Liver (tissue), 9 donors: ENCODE measurements around the gene PLA2G3. TPM values are rescaled to one million over a fixed set of nuclear protein-coding genes. Genes with fewer than 3 reads are reported as not detected.
"Not testable (repeated sequence)": the region's sequence is repeated elsewhere in the genome, so short reads cannot be mapped to it uniquely, and the experiment has no call there.

ENCODE experiments used
- DNase-seq: peaks from one replicate; pipeline ENCODE4 v3.0.0-alpha.2; 2017; ENCODE audit warnings: low spot score
- H3K27ac ChIP-seq, 2 donors: one replicate each; pipeline ENCODE4 v1.7.0; 2013; ENCODE audit warnings: inconsistent platforms in 2 of 2, low read length in 2 of 2, control low read depth in 1 of 2, low read depth in 1 of 2, mild to moderate bottlenecking in 1 of 2
- H3K27me3 ChIP-seq, 4 donors: one replicate each; pipeline versions ENCODE4 v1.6.1 to v1.7.0; 2013; ENCODE audit warnings: low read length in 3 of 4, inconsistent platforms in 1 of 4, mild to moderate bottlenecking in 1 of 4, moderate library complexity in 1 of 4; ENCODE audit not compliant: control insufficient read depth in 4 of 4, insufficient read depth in 4 of 4
- H3K36me3 ChIP-seq, 4 donors: one replicate each; pipeline versions ENCODE4 v1.6.1 to v1.7.0; 2013; ENCODE audit warnings: low read length in 3 of 4, mild to moderate bottlenecking in 3 of 4, low read depth in 1 of 4, moderate library complexity in 1 of 4; ENCODE audit not compliant: control insufficient read depth in 4 of 4, insufficient read depth in 3 of 4
- H3K4me1 ChIP-seq, 4 donors: one replicate each; pipeline versions ENCODE4 v1.6.1 to v1.7.0; 2013; ENCODE audit warnings: low read length in 3 of 4, mild to moderate bottlenecking in 3 of 4, moderate library complexity in 1 of 4; ENCODE audit not compliant: control insufficient read depth in 4 of 4, insufficient read depth in 4 of 4
- H3K4me3 ChIP-seq, 3 donors: one replicate each; pipeline versions ENCODE4 v1.6.1 to v1.7.0; 2013; ENCODE audit warnings: low read length in 3 of 3, control low read depth in 1 of 3, low read depth in 1 of 3, mild to moderate bottlenecking in 1 of 3
- H3K9ac ChIP-seq, 2 donors: one replicate each; pipeline ENCODE4 v1.7.0; 2013; ENCODE audit warnings: low read length in 2 of 2, mild to moderate bottlenecking in 2 of 2, moderate library complexity in 2 of 2, control low read depth in 1 of 2, low read depth in 1 of 2
- H3K9me3 ChIP-seq, 4 donors: one replicate each; pipeline versions ENCODE4 v1.6.1 to v1.7.0; 2013; ENCODE audit warnings: low read length in 3 of 4; ENCODE audit not compliant: control insufficient read depth in 4 of 4
- EGR1 ChIP-seq, 2 donors: IDR thresholded peaks; 2 replicates each; pipeline ENCODE4 v1.6.1; 2016 to 2018; ENCODE audit warnings: antibody characterized with exemption in 2 of 2, low read depth in 2 of 2
- FOXA1 ChIP-seq: IDR thresholded peaks from 2 replicates; pipeline ENCODE4 v1.6.1; 2016; ENCODE audit warnings: antibody characterized with exemption
- FOXA2 ChIP-seq: IDR thresholded peaks from 2 replicates; pipeline ENCODE4 v1.6.1; 2016; ENCODE audit warnings: antibody characterized with exemption
- GABPA ChIP-seq, 2 donors: IDR thresholded peaks in 1 of 2; conservative IDR thresholded peaks in 1 of 2; 2 replicates each; pipeline ENCODE4 v1.6.1; 2016; ENCODE audit warnings: antibody characterized with exemption in 2 of 2, mild to moderate bottlenecking in 1 of 2, moderate library complexity in 1 of 2
- HNF4A ChIP-seq, 2 donors: conservative IDR thresholded peaks; 2 replicates each; pipeline ENCODE4 v1.6.1; 2016; ENCODE audit warnings: antibody characterized with exemption in 2 of 2, mild to moderate bottlenecking in 2 of 2
- HNF4G ChIP-seq: IDR thresholded peaks from 2 replicates; pipeline ENCODE4 v1.6.1; 2016; ENCODE audit warnings: antibody characterized with exemption
- JUND ChIP-seq, 2 donors: IDR thresholded peaks; 2 replicates each; pipeline ENCODE4 v1.6.1; 2016; ENCODE audit warnings: antibody characterized with exemption in 2 of 2
- NR2F2 ChIP-seq: IDR thresholded peaks from 2 replicates; pipeline ENCODE4 v1.6.1; 2016; ENCODE audit warnings: antibody characterized with exemption
- RAD21 ChIP-seq, 2 donors: IDR thresholded peaks; 2 replicates each; pipeline ENCODE4 v1.6.1; 2016; ENCODE audit warnings: antibody characterized with exemption in 2 of 2, mild to moderate bottlenecking in 2 of 2
- RXRA ChIP-seq, 2 donors: IDR thresholded peaks; 2 replicates each; pipeline ENCODE4 v1.6.1; 2017 to 2018; ENCODE audit warnings: antibody characterized with exemption in 2 of 2, mild to moderate bottlenecking in 1 of 2
- SP1 ChIP-seq: IDR thresholded peaks from 2 replicates; pipeline ENCODE4 v1.6.1; 2018; ENCODE audit warnings: antibody characterized with exemption, mild to moderate bottlenecking
- TAF1 ChIP-seq: conservative IDR thresholded peaks from 2 replicates; pipeline ENCODE4 v1.6.1; 2016; ENCODE audit warnings: antibody characterized with exemption, mild to moderate bottlenecking
- YY1 ChIP-seq: IDR thresholded peaks from 2 replicates; pipeline ENCODE4 v1.6.1; 2016; ENCODE audit warnings: antibody characterized with exemption, mild to moderate bottlenecking
- WGBS: extraction: QIAGEN DNeasy Blood & Tissue Kit; methylation state at CpG from one replicate; pipeline ENCODE4 v1.1.7; 2013; 5-methylcytosine and 5-hydroxymethylcytosine counted together
- polyA plus RNA-seq, 2 donors: library from polyadenylated mRNA; stranded (reverse) in 1 of 2; unstranded in 1 of 2; fragments of 200-250 nt in 1 of 2; fragments of >200 nt in 1 of 2; fragmentation: Nextera tagmentation in 1 of 2; extraction: Ambion mirVana in 1 of 2; gene quantifications; one replicate each; pipeline versions ENCODE4 v1.2.1 to v1.2.3, GENCODE V29; 2013 to 2015
- total RNA-seq, 2 donors: library from RNA; depleted of rRNA; stranded (reverse); fragments of >200 nt; gene quantifications; one replicate each; pipeline ENCODE4 v1.2.3, GENCODE V29; 2014
- TF ChIP-seq, protein P1 (sequence below): IDR thresholded peaks from 2 replicates; pipeline ENCODE4 v1.6.1; 2016; ENCODE audit warnings: antibody characterized with exemption, mild to moderate bottlenecking
- TF ChIP-seq, protein P2 (sequence below): IDR thresholded peaks from 2 replicates; pipeline ENCODE4 v1.6.1; 2016; ENCODE audit warnings: antibody characterized with exemption
- TF ChIP-seq, protein P3 (sequence below): IDR thresholded peaks from 2 replicates; pipeline ENCODE4 v1.6.1; 2016; ENCODE audit warnings: antibody characterized with exemption
- TF ChIP-seq, protein P4 (sequence below): IDR thresholded peaks from 2 replicates; pipeline ENCODE4 v1.6.1; 2016; ENCODE audit warnings: antibody characterized with exemption
- TF ChIP-seq, protein P5 (sequence below): fragments of 150-350 bp; IDR thresholded peaks from 2 replicates; pipeline ENCODE4 v1.5.1; 2017; ENCODE audit warnings: improper control_type of control experiment, low read depth, low read length; ENCODE audit not compliant: missing input control
- donor health status: healthy.
- donor health status: healthy.
- donor health status: healthy.
- donor health status: healthy.
- donor health status: healthy.

PLA2G3 gene
- total and polyA plus RNA-seq, 4 donors = not detected

DNA sequence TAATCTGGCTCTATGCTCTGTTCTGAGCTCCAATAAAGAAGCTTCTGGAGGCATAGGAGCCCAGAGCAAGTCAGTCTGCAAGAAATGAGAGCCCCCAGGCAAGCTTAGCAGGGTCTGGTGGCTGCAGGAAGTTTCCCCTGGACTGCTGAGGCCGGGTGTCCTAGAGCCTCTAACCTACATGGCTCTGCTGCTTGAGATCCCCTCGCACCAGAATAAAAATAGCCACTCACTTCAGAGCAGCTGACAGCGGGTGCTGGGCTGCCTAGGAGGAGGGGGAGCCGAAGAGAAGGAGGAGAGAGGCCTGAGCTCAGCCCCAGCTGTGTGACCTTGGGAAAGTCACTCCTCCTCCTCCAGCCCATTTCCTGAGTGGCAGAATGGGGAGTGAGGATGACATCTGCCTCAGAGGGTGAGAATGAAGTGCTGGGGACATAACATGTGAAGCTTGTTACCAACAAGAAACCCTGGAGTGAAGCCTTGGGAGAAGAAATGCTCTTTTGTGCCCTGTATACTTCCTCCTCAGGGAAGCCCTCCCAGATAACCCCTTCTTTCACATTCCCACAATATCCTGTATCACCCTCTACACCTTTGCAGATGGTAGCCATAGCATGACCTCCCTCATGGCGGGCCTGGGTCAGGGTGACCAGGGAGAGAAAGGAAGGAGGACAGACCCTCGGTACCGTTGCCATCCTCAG, 21.1 kb downstream of the PLA2G3 start (continued):
- TF ChIP-seq, protein P1, sequence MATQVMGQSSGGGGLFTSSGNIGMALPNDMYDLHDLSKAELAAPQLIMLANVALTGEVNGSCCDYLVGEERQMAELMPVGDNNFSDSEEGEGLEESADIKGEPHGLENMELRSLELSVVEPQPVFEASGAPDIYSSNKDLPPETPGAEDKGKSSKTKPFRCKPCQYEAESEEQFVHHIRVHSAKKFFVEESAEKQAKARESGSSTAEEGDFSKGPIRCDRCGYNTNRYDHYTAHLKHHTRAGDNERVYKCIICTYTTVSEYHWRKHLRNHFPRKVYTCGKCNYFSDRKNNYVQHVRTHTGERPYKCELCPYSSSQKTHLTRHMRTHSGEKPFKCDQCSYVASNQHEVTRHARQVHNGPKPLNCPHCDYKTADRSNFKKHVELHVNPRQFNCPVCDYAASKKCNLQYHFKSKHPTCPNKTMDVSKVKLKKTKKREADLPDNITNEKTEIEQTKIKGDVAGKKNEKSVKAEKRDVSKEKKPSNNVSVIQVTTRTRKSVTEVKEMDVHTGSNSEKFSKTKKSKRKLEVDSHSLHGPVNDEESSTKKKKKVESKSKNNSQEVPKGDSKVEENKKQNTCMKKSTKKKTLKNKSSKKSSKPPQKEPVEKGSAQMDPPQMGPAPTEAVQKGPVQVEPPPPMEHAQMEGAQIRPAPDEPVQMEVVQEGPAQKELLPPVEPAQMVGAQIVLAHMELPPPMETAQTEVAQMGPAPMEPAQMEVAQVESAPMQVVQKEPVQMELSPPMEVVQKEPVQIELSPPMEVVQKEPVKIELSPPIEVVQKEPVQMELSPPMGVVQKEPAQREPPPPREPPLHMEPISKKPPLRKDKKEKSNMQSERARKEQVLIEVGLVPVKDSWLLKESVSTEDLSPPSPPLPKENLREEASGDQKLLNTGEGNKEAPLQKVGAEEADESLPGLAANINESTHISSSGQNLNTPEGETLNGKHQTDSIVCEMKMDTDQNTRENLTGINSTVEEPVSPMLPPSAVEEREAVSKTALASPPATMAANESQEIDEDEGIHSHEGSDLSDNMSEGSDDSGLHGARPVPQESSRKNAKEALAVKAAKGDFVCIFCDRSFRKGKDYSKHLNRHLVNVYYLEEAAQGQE = no peak
- no peak for TF ChIP-seq GABPA (IDR thresholded peaks at IDR 0.05 in 1 of 2, conservative IDR thresholded peaks at IDR 0.05 in 1 of 2)
- no peak for TF ChIP-seq SP1
- no peak for TF ChIP-seq YY1
- no peak for TF ChIP-seq EGR1 (IDR thresholded peaks at IDR 0.05; ENCODE audit: low read depth in 2 of 2)
- no peak for TF ChIP-seq FOXA2
- TF ChIP-seq JUND (IDR thresholded peaks at IDR 0.05) = no peak
- no peak for TF ChIP-seq RAD21 (IDR thresholded peaks at IDR 0.05)

DNA sequence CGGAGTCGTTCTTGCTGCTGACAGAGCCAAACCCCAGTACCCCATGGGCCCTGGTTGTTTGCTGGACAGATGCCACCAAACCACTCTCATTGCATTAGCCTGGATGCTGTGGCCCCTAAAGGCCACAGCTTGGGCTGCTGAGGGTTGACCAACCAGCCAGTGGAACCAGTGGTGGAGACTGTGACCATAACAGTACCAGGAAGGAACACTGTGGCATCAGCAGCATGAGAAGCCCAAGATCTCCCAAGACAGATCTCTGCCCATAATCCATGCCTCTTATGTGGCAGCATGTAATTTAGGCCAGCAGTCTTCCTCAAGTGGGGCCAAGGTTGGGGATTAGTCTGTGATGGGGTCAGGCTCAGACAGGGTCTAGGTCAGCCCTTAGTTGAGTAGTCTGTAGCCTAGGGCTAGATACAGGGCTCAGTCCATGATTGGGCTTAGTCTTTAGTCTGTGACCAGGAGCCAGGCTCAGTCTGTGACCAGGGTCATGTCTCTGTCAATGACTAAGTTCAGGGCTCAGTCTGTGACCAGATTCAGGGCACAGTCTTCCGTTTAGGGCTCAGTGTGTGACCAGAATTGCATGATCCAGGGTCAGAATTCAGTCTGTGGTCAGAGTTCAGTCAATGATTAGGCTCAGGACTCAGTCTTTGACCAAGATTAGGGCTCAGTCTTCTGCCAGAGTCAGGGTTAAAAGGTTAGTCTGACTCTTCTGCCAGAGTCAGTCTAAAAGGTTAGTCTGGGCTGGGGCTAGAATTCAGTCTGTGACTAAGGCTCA, 22.1 kb downstream of the PLA2G3 start:
- TF ChIP-seq HNF4A (conservative IDR thresholded peaks at IDR 0.05) (no peak), RXRA (IDR thresholded peaks at IDR 0.05) (no peak), EGR1 (IDR thresholded peaks at IDR 0.05; ENCODE audit: low read depth in 2 of 2) (no peak), NR2F2 (no peak), HNF4G (no peak), FOXA1 (no peak), SP1 (no peak), FOXA2 (no peak), TAF1 (no peak), RAD21 (IDR thresholded peaks at IDR 0.05) (no peak), YY1 (no peak), JUND (IDR thresholded peaks at IDR 0.05) (no peak), GABPA (IDR thresholded peaks at IDR 0.05 in 1 of 2, conservative IDR thresholded peaks at IDR 0.05 in 1 of 2) (no peak)
- TF ChIP-seq, protein P2, sequence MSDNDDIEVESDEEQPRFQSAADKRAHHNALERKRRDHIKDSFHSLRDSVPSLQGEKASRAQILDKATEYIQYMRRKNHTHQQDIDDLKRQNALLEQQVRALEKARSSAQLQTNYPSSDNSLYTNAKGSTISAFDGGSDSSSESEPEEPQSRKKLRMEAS = no peak
- TF ChIP-seq, protein P1 = no peak
- TF ChIP-seq, protein P3, sequence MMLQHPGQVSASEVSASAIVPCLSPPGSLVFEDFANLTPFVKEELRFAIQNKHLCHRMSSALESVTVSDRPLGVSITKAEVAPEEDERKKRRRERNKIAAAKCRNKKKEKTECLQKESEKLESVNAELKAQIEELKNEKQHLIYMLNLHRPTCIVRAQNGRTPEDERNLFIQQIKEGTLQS = no peak
- TF ChIP-seq, protein P4, sequence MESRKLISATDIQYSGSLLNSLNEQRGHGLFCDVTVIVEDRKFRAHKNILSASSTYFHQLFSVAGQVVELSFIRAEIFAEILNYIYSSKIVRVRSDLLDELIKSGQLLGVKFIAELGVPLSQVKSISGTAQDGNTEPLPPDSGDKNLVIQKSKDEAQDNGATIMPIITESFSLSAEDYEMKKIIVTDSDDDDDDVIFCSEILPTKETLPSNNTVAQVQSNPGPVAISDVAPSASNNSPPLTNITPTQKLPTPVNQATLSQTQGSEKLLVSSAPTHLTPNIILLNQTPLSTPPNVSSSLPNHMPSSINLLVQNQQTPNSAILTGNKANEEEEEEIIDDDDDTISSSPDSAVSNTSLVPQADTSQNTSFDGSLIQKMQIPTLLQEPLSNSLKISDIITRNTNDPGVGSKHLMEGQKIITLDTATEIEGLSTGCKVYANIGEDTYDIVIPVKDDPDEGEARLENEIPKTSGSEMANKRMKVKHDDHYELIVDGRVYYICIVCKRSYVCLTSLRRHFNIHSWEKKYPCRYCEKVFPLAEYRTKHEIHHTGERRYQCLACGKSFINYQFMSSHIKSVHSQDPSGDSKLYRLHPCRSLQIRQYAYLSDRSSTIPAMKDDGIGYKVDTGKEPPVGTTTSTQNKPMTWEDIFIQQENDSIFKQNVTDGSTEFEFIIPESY = no peak
- TF ChIP-seq, protein P5, sequence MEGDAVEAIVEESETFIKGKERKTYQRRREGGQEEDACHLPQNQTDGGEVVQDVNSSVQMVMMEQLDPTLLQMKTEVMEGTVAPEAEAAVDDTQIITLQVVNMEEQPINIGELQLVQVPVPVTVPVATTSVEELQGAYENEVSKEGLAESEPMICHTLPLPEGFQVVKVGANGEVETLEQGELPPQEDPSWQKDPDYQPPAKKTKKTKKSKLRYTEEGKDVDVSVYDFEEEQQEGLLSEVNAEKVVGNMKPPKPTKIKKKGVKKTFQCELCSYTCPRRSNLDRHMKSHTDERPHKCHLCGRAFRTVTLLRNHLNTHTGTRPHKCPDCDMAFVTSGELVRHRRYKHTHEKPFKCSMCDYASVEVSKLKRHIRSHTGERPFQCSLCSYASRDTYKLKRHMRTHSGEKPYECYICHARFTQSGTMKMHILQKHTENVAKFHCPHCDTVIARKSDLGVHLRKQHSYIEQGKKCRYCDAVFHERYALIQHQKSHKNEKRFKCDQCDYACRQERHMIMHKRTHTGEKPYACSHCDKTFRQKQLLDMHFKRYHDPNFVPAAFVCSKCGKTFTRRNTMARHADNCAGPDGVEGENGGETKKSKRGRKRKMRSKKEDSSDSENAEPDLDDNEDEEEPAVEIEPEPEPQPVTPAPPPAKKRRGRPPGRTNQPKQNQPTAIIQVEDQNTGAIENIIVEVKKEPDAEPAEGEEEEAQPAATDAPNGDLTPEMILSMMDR = no peak
- no peak overlapping the region for H3K9ac ChIP-seq
- no peaks in the 10 kb centered on the region for H3K9me3 ChIP-seq
- peaks cover 0 to 9% (median 3%) of the 10 kb centered on the region in 4 donors for H3K4me1 ChIP-seq
- no peak for DNase-seq
- H3K4me3 ChIP-seq = no peak overlapping the region
- no peaks in the 10 kb centered on the region for H3K36me3 ChIP-seq
- H3K27ac ChIP-seq = no peak overlapping the region
- H3K27me3 ChIP-seq = no peaks in the 10 kb centered on the region
- 81% methylated on average over 3 of the region's 3 CpGs for WGBS

DNA sequence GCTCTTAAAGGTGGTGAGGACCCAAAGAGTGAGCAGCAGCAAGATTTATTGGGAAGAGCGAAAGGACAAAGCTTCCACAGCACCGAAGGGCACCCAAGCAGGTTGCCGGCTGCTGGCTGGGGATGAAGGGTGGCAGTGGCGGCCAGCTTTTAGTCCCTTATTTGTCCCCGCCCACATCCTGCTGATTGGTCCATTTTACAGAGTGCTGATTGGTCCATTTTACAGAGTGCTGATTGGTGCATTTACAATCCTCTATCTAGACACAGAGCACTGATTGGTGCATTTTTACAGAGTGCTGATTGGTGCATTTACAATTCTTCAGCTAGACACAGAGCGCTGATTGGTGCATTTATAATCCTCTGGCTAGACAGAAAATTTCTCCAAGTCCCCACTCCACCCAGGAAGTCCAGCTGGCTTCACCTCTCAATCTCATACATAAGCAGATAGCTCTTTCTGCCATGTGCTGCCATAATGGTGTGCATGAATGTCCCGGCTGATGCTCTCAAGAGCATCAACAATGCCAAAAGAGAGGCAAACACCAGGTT, 27.7 kb downstream of the PLA2G3 start:
- H3K4me1 ChIP-seq, H3K9me3 ChIP-seq, H3K27me3 ChIP-seq, H3K9ac ChIP-seq, H3K27ac ChIP-seq, DNase-seq, H3K36me3 ChIP-seq, H3K4me3 ChIP-seq: not testable (repeated sequence)
- WGBS = 90% methylated on average over 7 of the region's 7 CpGs
